RWPE1 (cell line): ENCODE results near the gene SMYD1.
A peak's percentile ranks its signal among the peaks of the same experiment; 100 is the strongest.

Experiments used
- CTCF ChIA-PET: fragments of 350-600 bp; sonication (Branson Sonifier 250); formaldehyde crosslinking; extraction: SDS; loops from one replicate; lab custom pipeline; 2021; lab: Yijun Ruan, JAX
- POLR2A ChIA-PET: fragments of 400-600 bp; formaldehyde crosslinking; extraction: SDS; loops from one replicate; lab custom pipeline; 2020; ENCODE audit warnings: antibody characterized with exemption; ENCODE audit not compliant: low non-redundant PET; lab: Yijun Ruan, JAX
- DNase-seq: peaks from one replicate; pipeline ENCODE4 v3.0.0; 2012; ENCODE audit warnings: low spot score
- H3K27ac ChIP-seq: fragments of 450-650 bp; 2 replicates; pipeline ENCODE4 v1.5.1; 2017
- TF ChIP-seq, protein P1 (sequence below): fragments of 450-650 bp; conservative IDR thresholded peaks from 2 replicates; pipeline ENCODE4 v1.5.1; 2017; ENCODE audit warnings: low read depth, mild to moderate bottlenecking

Gene SMYD1

DNA sequence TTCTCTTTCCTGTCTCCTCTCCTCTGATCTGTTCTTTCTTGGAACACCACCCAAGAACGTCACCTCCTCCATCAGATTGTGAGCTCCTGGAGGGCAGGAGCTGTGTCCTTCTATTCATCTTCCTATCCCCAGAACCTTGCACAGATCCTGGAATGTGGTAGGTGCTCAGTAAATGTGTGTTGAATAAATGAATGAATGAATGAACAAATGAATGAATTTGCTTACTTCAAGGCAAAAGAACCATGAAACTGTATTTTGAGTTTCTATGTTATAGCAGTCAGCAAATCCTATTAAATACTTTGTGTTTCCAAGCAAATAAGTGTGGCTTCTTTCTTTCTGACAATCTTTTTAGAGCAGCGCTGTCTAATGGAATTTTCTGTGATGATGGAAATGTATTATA is 45.4 kb downstream of the SMYD1 start:
- DNase-seq: no peak
- no peak overlapping the region for H3K27ac ChIP-seq
- ChIA-PET POLR2A (no interaction called here), CTCF (interaction anchor here (0.5 kb wide), 1 partner anchor 685 kb away, joined by 3 read pairs; no protein-coding TSS in a partner anchor)
- TF ChIP-seq, protein P1, sequence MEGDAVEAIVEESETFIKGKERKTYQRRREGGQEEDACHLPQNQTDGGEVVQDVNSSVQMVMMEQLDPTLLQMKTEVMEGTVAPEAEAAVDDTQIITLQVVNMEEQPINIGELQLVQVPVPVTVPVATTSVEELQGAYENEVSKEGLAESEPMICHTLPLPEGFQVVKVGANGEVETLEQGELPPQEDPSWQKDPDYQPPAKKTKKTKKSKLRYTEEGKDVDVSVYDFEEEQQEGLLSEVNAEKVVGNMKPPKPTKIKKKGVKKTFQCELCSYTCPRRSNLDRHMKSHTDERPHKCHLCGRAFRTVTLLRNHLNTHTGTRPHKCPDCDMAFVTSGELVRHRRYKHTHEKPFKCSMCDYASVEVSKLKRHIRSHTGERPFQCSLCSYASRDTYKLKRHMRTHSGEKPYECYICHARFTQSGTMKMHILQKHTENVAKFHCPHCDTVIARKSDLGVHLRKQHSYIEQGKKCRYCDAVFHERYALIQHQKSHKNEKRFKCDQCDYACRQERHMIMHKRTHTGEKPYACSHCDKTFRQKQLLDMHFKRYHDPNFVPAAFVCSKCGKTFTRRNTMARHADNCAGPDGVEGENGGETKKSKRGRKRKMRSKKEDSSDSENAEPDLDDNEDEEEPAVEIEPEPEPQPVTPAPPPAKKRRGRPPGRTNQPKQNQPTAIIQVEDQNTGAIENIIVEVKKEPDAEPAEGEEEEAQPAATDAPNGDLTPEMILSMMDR: no peak

DNA sequence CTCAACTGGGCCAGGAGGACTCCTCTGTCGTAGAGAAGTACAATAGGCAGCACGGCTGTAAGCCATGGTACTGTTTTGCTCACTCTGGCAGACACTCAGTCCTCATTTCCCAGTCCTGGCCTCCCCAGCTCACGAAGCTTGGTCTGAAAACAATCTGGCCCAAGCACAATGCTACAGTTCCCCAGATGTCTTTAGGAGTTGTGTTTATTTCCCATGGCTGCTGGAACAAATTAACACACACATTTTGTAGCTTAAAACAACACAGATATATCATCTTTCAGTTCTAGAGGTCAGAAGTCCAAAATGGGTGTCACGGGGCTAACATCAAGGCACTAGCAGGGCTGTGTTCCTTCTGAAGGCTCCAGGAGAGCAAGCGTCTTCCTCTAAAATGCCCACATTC is 47.3 kb downstream of the SMYD1 start:
- TF ChIP-seq, protein P1: no peak
- CTCF ChIA-PET: no interaction called here
- no peak overlapping the region for H3K27ac ChIP-seq
- POLR2A ChIA-PET: no interaction called here
- DNase-seq: no peak

DNA sequence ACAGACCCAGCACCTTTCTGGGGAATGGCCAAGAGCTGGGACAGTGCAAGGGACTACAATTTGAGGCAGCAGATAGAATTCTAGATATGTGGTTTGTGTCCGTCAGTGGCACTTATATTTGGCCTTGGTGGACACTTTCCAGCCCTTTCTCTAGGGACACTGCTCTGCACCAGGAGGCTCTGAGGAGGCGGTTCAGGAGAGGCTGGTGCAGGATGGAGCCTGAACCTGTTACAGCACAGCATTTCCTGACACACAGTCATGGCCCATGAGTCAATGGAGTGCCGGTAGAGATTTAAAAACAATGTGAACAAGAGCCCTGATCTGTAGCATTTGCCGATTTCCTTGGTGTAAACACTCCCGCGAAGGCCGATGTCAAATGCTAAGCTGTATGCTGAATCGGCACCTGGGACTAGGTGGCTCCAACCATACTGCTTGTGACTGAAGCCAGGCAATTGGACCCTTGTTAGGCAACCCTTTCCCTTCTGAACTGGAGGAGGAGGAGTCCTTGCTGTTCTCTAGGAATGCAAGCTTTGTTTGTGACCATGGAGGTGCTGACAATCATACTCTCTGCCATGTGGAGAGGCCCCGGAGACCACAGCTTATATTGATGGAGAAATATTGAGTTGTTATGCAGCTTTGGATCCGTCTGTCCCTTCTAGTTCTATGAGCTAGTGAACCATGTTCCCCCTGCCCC is 48.3 kb downstream of the SMYD1 start:
- DNase-seq: no peak
- POLR2A ChIA-PET: no interaction called here
- H3K27ac ChIP-seq: no peak overlapping the region
- CTCF ChIA-PET: interaction anchor here (0.6 kb wide), 2 partner anchors 26 to 54 kb away, joined by 3 to 6 read pairs; no protein-coding TSS in a partner anchor
- TF ChIP-seq, protein P1: no peak

DNA sequence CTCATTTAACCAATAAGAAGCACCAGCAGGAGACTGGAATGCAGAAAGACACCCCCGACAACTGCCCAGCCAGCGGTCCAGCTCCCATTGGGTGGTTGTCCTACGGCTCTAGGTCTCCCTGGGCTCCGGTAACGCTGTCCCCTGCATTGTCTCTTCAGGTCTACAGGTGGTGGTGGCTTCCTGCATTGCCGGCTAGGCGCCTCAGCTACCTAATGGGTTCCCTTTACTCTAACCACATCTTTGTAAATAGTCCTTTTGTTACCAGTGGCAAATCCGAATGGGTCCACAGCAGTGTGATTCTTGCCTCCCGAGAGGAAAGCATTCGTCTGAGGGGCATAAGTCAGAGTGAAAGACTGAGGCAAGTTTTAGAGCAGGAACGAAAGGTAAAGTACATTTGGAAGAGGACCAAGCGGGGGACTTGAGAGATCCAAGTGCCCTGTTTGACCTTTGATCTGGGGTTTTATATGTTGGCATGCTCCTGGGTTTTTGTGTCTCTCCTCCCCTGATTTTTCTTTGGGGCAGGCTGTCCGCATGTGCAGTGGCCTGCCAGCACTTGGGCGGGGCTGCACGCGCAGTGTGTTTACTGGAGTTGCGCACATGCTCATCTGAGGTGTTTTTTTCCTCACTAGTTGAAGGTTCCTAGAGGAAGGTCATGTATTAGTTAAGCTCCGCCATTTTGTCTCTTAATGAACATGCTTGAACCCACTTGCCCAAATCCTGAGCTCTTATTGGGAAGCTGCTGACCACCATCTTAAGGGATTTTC is 49.2 kb downstream of the SMYD1 start:
- ChIA-PET CTCF (interaction anchor here (0.6 kb wide), 1 partner anchor 25 kb away, joined by 6 read pairs; no protein-coding TSS in a partner anchor), POLR2A (no interaction called here)
- no peak for DNase-seq
- H3K27ac ChIP-seq: no peak overlapping the region
- TF ChIP-seq, protein P1: no peak

- CTCF ChIA-PET: no interaction called here
- peak; percentile 4 for DNase-seq
- H3K27ac ChIP-seq: no peak overlapping the region
- POLR2A ChIA-PET: no interaction called here
- TF ChIP-seq, protein P1: no peak
Measured at GRCh38 chr2:88117973-88118372, 50.3 kb downstream of the SMYD1 start.

GRCh38 chr2:88121678-88122077 is 54.1 kb downstream of the SMYD1 start:
- no peak for DNase-seq
- POLR2A ChIA-PET: no interaction called here
- CTCF ChIA-PET: no interaction called here
- TF ChIP-seq, protein P1: no peak
- no peak overlapping the region for H3K27ac ChIP-seq
